ENCODE data around the gene OSBPL7. TPM values are rescaled to one million over a fixed set of nuclear protein-coding genes. Genes with fewer than 3 reads are reported as not detected.

Gene OSBPL7
- total and polyA plus RNA-seq, 2 of the 8 experiments (the other 6 are each of a cell fraction or from before 2014, with no cell fraction given), result 7.2 to 8.9 TPM

GRCh38 chr17:47778184-47778635 lies 43.4 kb downstream of the OSBPL7 start:
- peaks cover 0 to 16% (median 10%) of the 10 kb centered on the region in 4 experiments; a peak in 6 of 7 replicates for H3K27me3 ChIP-seq (replicated peaks in 1 of 4; ENCODE audit: control insufficient read depth in 3 of 4, extremely low read depth in 1 of 4, insufficient read depth in 3 of 4, low read length in 3 of 4)
- no peaks in the 10 kb centered on the region for H3K4me1 ChIP-seq (replicated peaks in 1 of 4; ENCODE audit: control insufficient read depth in 3 of 4, insufficient read depth in 4 of 4, low read length in 3 of 4)
- H4K91ac ChIP-seq (replicated peaks; ENCODE audit: insufficient read length, low read length), result no peak overlapping the region
- no peak overlapping the region for H2AK5ac ChIP-seq (ENCODE audit: low read depth, low read length)
- peak overlapping the region in 1 of 4 experiments; percentile 25; a peak in 1 of 8 replicates for H3K4me3 ChIP-seq (ENCODE audit: extremely low read depth in 1 of 4, insufficient read depth in 2 of 4, low read depth in 3 of 4, low read length in 4 of 4)
- H3K79me1 ChIP-seq (ENCODE audit: low read depth, low read length), result no peaks in the 10 kb centered on the region
- H2BK120ac ChIP-seq (replicated peaks; ENCODE audit: low read depth, low read length), result no peak overlapping the region
- peaks cover 0 to 2% of the 10 kb centered on the region in 2 experiments for H4K20me1 ChIP-seq (replicated peaks in 1 of 2; ENCODE audit: control insufficient read depth in 1 of 2, insufficient read depth in 2 of 2, low read length in 2 of 2)
- no peak overlapping the region for H2BK15ac ChIP-seq (ENCODE audit: low read length)
- H2BK20ac ChIP-seq (ENCODE audit: low read length), result no peak overlapping the region
- POLR2A ChIA-PET (ENCODE audit: partially characterized antibody), result interaction anchor here (1.0 kb wide), 1 partner anchor 29 kb away, joined by 3 read pairs; no protein-coding TSS in a partner anchor
- no peaks in the 10 kb centered on the region for H3K23me2 ChIP-seq (ENCODE audit: low read depth, low read length)
- H3K18ac ChIP-seq (ENCODE audit: extremely low read depth, low read length), result no peak overlapping the region
- H3K4ac ChIP-seq (replicated peaks; ENCODE audit: insufficient read length, low read depth, low read length), result no peak overlapping the region
- H3K4me2 ChIP-seq (ENCODE audit: insufficient read depth in 1 of 2, low read depth in 2 of 2, low read length in 2 of 2), result peak overlapping the region in 1 of 2 experiments; percentile 1; a peak in 1 of 4 replicates
- no peak overlapping the region for H3K27ac ChIP-seq (ENCODE audit: low read depth, low read length)
- no peaks in the 10 kb centered on the region for H3K36me3 ChIP-seq (ENCODE audit: control insufficient read depth in 2 of 4, insufficient read depth in 4 of 4, low read length in 3 of 4)
- H2BK12ac ChIP-seq (ENCODE audit: low read depth, low read length), result no peak overlapping the region
- TF ChIP-seq SAP30 (IDR thresholded peaks at IDR 0.05; ENCODE audit: insufficient read depth, insufficient replicate concordance, low read length), result no peak
- TF ChIP-seq EZH2 (IDR thresholded peaks at IDR 0.05; ENCODE audit: low read depth, low read length, severe bottlenecking), result no peak
- 0 out of 2 replicates have a peak, but pooled peaks have one; percentile 26 for TF ChIP-seq MAX (IDR thresholded peaks at IDR 0.05)
- WGBS, 2 experiments (ENCODE audit: extremely low coverage in 1 of 2, insufficient coverage in 1 of 2, insufficient read length in 1 of 2, insufficient replicate concordance in 2 of 2, low coverage in 1 of 2, low lambda C conversion rate in 2 of 2, missing lambda C conversion rate in 1 of 2), result 84% methylated on average over 11 of the region's 45 CpGs; no CpG with 5 or more reads in 1 of the 2 experiments
- H2BK5ac ChIP-seq (ENCODE audit: low read depth, low read length), result no peak overlapping the region
- H3K9ac ChIP-seq (replicated peaks in 1 of 4; ENCODE audit: extremely low read depth in 1 of 4, low read depth in 3 of 4, low read length in 3 of 4), result no peak overlapping the region
- H3K9me3 ChIP-seq (ENCODE audit: insufficient read depth in 2 of 2, low read depth in 1 of 2, low read length in 1 of 2), result no peaks in the 10 kb centered on the region
- H3K56ac ChIP-seq (replicated peaks; ENCODE audit: insufficient read length, low read depth, low read length), result no peak overlapping the region
- no peaks in the 10 kb centered on the region for H3K79me2 ChIP-seq (ENCODE audit: control insufficient read depth in 1 of 2, insufficient read depth in 2 of 2, low read length in 2 of 2)
- H3K23ac ChIP-seq (ENCODE audit: insufficient read length), result no peak overlapping the region
- no peak overlapping the region for H4K8ac ChIP-seq (ENCODE audit: extremely low read depth, insufficient read depth, low read length)
- DNase-seq (ENCODE audit: low read depth in 1 of 2, low spot score in 2 of 2) (no peak), FAIRE-seq (no peak)
- H3K14ac ChIP-seq (ENCODE audit: insufficient read length), result no peak overlapping the region
- no peak overlapping the region for H4K5ac ChIP-seq (ENCODE audit: insufficient read length, low read depth, low read length)
- CTCF ChIA-PET (ENCODE audit: partially characterized antibody), result interaction anchor here (0.6 to 8.2 kb wide), 6 partner anchors 17 to 163 kb away, joined by 3 to 57 read pairs (median 4); partner anchors contain the start of gene PNPO
- H2AFZ ChIP-seq (ENCODE audit: low read length), result no peak overlapping the region
